ENCODE measurements around the gene TRAPPC12.

- no peak for TF ChIP-seq CTCF (IDR thresholded peaks at IDR 0.05; ENCODE audit: insufficient read depth, low read length, poor library complexity, severe bottlenecking)
- TF ChIP-seq EZH2phosphoT487 (conservative IDR thresholded peaks at IDR 0.05; ENCODE audit: low read length), result no peak
Observed at GRCh38 chr2:3411103-3411502, 31.6 kb downstream of the TRAPPC12 start.

Measured in SU-DHL-6 (cell line).